Measurements from ENCODE around the gene ABCC6.
"Not testable (repeated sequence)": the region's sequence is repeated elsewhere in the genome, so short reads cannot be mapped to it uniquely, and the experiment has no call there.

GRCh38 chr16:16181748-16182147 lies 41.5 kb downstream of the ABCC6 start:
- TF ChIP-seq, protein P1, sequence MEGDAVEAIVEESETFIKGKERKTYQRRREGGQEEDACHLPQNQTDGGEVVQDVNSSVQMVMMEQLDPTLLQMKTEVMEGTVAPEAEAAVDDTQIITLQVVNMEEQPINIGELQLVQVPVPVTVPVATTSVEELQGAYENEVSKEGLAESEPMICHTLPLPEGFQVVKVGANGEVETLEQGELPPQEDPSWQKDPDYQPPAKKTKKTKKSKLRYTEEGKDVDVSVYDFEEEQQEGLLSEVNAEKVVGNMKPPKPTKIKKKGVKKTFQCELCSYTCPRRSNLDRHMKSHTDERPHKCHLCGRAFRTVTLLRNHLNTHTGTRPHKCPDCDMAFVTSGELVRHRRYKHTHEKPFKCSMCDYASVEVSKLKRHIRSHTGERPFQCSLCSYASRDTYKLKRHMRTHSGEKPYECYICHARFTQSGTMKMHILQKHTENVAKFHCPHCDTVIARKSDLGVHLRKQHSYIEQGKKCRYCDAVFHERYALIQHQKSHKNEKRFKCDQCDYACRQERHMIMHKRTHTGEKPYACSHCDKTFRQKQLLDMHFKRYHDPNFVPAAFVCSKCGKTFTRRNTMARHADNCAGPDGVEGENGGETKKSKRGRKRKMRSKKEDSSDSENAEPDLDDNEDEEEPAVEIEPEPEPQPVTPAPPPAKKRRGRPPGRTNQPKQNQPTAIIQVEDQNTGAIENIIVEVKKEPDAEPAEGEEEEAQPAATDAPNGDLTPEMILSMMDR (IDR thresholded peaks at IDR 0.05): not testable (repeated sequence)
- TF ChIP-seq POLR2A (IDR thresholded peaks at IDR 0.05): not testable (repeated sequence)

All from lower leg skin (tissue), 3 donors.